ENCODE results near the gene RCAN2.

Gene RCAN2

GRCh38 chr6:46204880-46205650 lies 286.2 kb downstream of the RCAN2 start:
- DNase-seq, result no peak

GRCh38 chr6:46203391-46204177 lies 287.7 kb downstream of the RCAN2 start:
- no peak for DNase-seq

- no peak for DNase-seq
These were observed 289.5 kb downstream of the RCAN2 start for GRCh38 chr6:46201702-46202101.

- no peak for DNase-seq
These were observed 291.9 kb downstream of the RCAN2 start for GRCh38 chr6:46199387-46199786.

- no peak for DNase-seq
These were observed 299.3 kb downstream of the RCAN2 start for GRCh38 chr6:46191961-46192360.

- no peak for DNase-seq
These were observed 300.4 kb downstream of the RCAN2 start for GRCh38 chr6:46190889-46191288.

- no peak for DNase-seq
These were observed 301.5 kb downstream of the RCAN2 start for GRCh38 chr6:46189726-46190125.

- no peak for DNase-seq
These were observed 304.7 kb downstream of the RCAN2 start for GRCh38 chr6:46186583-46186982.

GRCh38 chr6:46184114-46184513 lies 307.1 kb downstream of the RCAN2 start:
- DNase-seq, result no peak

- DNase-seq, result no peak
These were observed 315.3 kb downstream of the RCAN2 start for GRCh38 chr6:46175976-46176375.

- no peak for DNase-seq
These were observed 315.8 kb downstream of the RCAN2 start for GRCh38 chr6:46175446-46175845.

GRCh38 chr6:46174904-46175303 lies 316.3 kb downstream of the RCAN2 start:
- DNase-seq, result no peak

GRCh38 chr6:46172176-46172575 lies 319.1 kb downstream of the RCAN2 start:
- no peak for DNase-seq
